Caco-2 (cell line): ENCODE data around the gene ZNF226. TPM values are rescaled to one million over a fixed set of nuclear protein-coding genes. Genes with fewer than 3 reads are reported as not detected.
"Not testable (repeated sequence)": the region's sequence is repeated elsewhere in the genome, so short reads cannot be mapped to it uniquely, and the experiment has no call there.

Experiments
- BruUV-seq: library from RNA; stranded (reverse); fragments of 400-500 nt; replicated peaks from 2 replicates; lab custom pipeline; 2021; lab: Mats Ljungman, UMichigan
- CTCF ChIA-PET: fragments of 300-600 bp; sonication (Branson Sonifier 250); formaldehyde crosslinking; loops from one replicate; lab custom pipeline; 2022; ENCODE audit warnings: antibody characterized with exemption; lab: Charles Lee
- POLR2A ChIA-PET: fragments of 300-600 bp; sonication (Branson Sonifier 250); formaldehyde crosslinking; loops from one replicate; lab custom pipeline; 2022; ENCODE audit warnings: antibody characterized with exemption; lab: Charles Lee
- DNase-seq, 2 experiments: peaks; one replicate each; pipeline versions ENCODE4 v3.0.0 to v3.0.0-alpha.2; 2020 to 2022
- H3K27me3 ChIP-seq: replicated peaks from 2 replicates; pipeline ENCODE4 v1.6.0; 2011; ENCODE audit warnings: low read length; ENCODE audit not compliant: control insufficient read depth, insufficient read depth
- H3K36me3 ChIP-seq: 2 replicates; pipeline ENCODE4 v1.5.1; 2011; ENCODE audit warnings: low read length; ENCODE audit not compliant: control insufficient read depth, insufficient read depth
- H3K4me1 ChIP-seq: fragments of 250-450 bp; sonication (Bioruptor Pico); 2 replicates; pipeline ENCODE4 v1.5.1; 2020; ENCODE audit warnings: mild to moderate bottlenecking
- H3K4me3 ChIP-seq: 2 replicates; pipeline ENCODE4 v1.5.1; 2011; ENCODE audit warnings: low read depth, mild to moderate bottlenecking, control low read depth, low read length
- H3K9me3 ChIP-seq: fragments of 250-450 bp; sonication (Bioruptor Pico); 2 replicates; pipeline ENCODE4 v1.5.1; 2020; ENCODE audit warnings: mild to moderate bottlenecking, moderate library complexity
- H3K27ac Mint-ChIP-seq: one replicate; pipeline ENCODE4 v1.8.0; 2022; ENCODE audit warnings: mixed read lengths; ENCODE audit not compliant: unreplicated experiment
- H3K27me3 Mint-ChIP-seq: one replicate; pipeline ENCODE4 v1.8.0; 2022; ENCODE audit warnings: mixed read lengths; ENCODE audit not compliant: insufficient read depth, unreplicated experiment
- H3K36me3 Mint-ChIP-seq: one replicate; pipeline ENCODE4 v1.8.0; 2022; ENCODE audit warnings: mild to moderate bottlenecking, mixed read lengths; ENCODE audit not compliant: insufficient read depth, unreplicated experiment
- H3K4me1 Mint-ChIP-seq: one replicate; pipeline ENCODE4 v1.8.0; 2022; ENCODE audit warnings: low read depth, mixed read lengths; ENCODE audit not compliant: unreplicated experiment
- H3K4me3 Mint-ChIP-seq: one replicate; pipeline ENCODE4 v1.8.0; 2022; ENCODE audit warnings: mild to moderate bottlenecking, moderate library complexity, mixed read lengths; ENCODE audit not compliant: unreplicated experiment
- H3K9me3 Mint-ChIP-seq: one replicate; pipeline ENCODE4 v1.8.0; 2022; ENCODE audit warnings: mixed read lengths; ENCODE audit not compliant: unreplicated experiment
- intact Hi-C: fragments of 100-400 bp; cut with micrococcal nuclease; formaldehyde crosslinking; loops from one replicate; pipeline ENCODE4 v1.10.0; 2022; ENCODE audit not compliant: unreplicated experiment
- total RNA-seq: library from RNA; stranded (reverse); gene quantifications from 2 replicates; pipeline ENCODE4 v1.2.3, GENCODE V29; 2022
- TF ChIP-seq, protein P1 (sequence below), 2 experiments: fragments of 200-600 bp in 1 of 2; IDR thresholded peaks; 1 replicate in 1 of 2; 2 replicates in 1 of 2; pipeline versions ENCODE4 v1.5.1 to v1.8.0; 2011 to 2022; ENCODE audit warnings: antibody characterized with exemption in 1 of 2, control low read depth in 1 of 2, inconsistent platforms in 1 of 2, low read depth in 1 of 2, low read length in 1 of 2, mild to moderate bottlenecking in 1 of 2, moderate library complexity in 1 of 2; ENCODE audit not compliant: insufficient read depth in 1 of 2, severe bottlenecking in 1 of 2, unreplicated experiment in 1 of 2

Gene ZNF226
- total RNA-seq, 1 experiment from 2014 or later = 28.0 TPM

DNA sequence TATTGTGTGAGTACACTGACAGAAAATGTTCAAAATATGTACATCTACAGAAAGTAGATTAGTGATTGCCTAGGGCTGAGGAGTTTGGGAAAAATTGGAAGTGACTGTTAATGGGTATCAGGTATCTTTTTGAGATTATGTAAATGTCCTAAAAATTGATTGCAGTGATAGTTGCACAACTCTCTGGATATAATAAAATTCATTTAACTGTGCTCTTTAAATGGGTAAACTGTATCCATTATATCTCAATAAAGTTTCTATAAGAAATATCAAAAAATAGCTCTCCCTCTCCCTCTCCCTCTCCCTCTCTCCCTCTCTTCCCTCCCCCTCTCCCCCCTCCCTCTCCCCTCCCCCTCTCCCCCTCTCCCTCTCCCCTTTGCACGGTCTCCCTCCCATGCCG, 38.1 kb downstream of the ZNF226 start:
- intact Hi-C loops = no loop called here
- peaks cover 39% of the 10 kb centered on the region for H3K9me3 Mint-ChIP-seq
- DNase-seq = no peak

DNA sequence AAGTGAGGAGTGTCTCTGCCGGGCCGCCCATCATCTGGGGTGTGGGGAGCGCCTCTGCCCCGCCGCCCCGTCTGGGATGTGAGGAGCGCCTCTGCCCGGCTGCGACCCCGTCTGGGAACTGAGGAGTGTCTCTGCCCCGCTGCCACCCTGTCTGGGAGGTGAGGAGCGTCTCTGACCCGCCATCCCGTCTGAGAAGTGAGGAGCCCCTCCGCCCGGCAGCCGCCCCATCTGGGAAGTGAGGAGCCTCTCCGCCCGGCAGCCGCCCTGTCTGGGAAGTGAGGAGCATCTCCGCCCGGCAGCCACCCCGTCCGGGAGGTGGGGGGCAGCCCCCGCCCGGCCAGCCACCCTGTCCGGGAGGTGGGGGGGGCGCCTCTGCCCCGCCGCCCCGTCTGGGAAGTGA, 39.0 kb downstream of the ZNF226 start:
- BruUV-seq, H3K4me3 ChIP-seq, intact Hi-C loops, H3K4me3 Mint-ChIP-seq, H3K4me1 ChIP-seq, POLR2A ChIA-PET, H3K27me3 ChIP-seq, H3K36me3 Mint-ChIP-seq, CTCF ChIA-PET, H3K4me1 Mint-ChIP-seq, H3K27ac Mint-ChIP-seq, H3K36me3 ChIP-seq, H3K27me3 Mint-ChIP-seq, DNase-seq, H3K9me3 ChIP-seq: not testable (repeated sequence)
- H3K9me3 Mint-ChIP-seq = peaks cover 39% of the 10 kb centered on the region

More for the DNA sequence above, 38.1 kb downstream of the ZNF226 start:
- Histone ChIP-seq H3K27me3 (no peaks in the 10 kb centered on the region), H3K4me1 (no peaks in the 10 kb centered on the region), H3K36me3 (no peaks in the 10 kb centered on the region), H3K9me3 (peaks cover 7% of the 10 kb centered on the region; the same call in 1 of the 2 replicates), H3K4me3 (no peak overlapping the region)
- Mint-ChIP-seq H3K4me3 (no peak overlapping the region), H3K27ac (no peak overlapping the region), H3K36me3 (peaks cover 7% of the 10 kb centered on the region), H3K27me3 (peaks cover 6% of the 10 kb centered on the region), H3K4me1 (peaks cover 6% of the 10 kb centered on the region)
- ChIA-PET POLR2A (no interaction called here), CTCF (no interaction called here)
- TF ChIP-seq, protein P1, sequence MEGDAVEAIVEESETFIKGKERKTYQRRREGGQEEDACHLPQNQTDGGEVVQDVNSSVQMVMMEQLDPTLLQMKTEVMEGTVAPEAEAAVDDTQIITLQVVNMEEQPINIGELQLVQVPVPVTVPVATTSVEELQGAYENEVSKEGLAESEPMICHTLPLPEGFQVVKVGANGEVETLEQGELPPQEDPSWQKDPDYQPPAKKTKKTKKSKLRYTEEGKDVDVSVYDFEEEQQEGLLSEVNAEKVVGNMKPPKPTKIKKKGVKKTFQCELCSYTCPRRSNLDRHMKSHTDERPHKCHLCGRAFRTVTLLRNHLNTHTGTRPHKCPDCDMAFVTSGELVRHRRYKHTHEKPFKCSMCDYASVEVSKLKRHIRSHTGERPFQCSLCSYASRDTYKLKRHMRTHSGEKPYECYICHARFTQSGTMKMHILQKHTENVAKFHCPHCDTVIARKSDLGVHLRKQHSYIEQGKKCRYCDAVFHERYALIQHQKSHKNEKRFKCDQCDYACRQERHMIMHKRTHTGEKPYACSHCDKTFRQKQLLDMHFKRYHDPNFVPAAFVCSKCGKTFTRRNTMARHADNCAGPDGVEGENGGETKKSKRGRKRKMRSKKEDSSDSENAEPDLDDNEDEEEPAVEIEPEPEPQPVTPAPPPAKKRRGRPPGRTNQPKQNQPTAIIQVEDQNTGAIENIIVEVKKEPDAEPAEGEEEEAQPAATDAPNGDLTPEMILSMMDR (IDR thresholded peaks at IDR 0.05; ENCODE audit: insufficient read depth in 1 of 2, low read depth in 1 of 2, low read length in 1 of 2, severe bottlenecking in 1 of 2, unreplicated experiment in 1 of 2) = no peak
- no TSS peak for BruUV-seq

DNA sequence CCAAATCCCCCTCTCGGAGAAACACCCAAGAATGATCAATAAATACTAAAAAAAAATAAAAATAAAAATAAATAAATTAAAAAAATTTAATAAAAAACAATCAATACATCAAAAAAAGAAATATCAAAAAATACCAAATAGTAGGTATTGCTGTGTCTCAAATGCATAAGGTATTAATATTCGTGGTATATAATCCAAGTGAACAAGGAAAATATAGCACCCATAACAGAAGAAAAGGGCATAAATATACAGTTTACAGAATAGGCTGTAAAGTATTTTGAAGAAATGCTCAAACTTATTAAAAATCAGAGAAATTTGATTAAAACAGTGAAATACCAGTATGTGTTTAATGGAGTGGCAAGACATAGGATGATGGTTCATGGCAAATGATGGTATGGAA, 39.9 kb downstream of the ZNF226 start:
- peaks cover 7% of the 10 kb centered on the region for H3K36me3 Mint-ChIP-seq
- TF ChIP-seq, protein P1 (IDR thresholded peaks at IDR 0.05; ENCODE audit: insufficient read depth in 1 of 2, low read depth in 1 of 2, low read length in 1 of 2, severe bottlenecking in 1 of 2, unreplicated experiment in 1 of 2) = no peak
- no TSS peak for BruUV-seq
- no peaks in the 10 kb centered on the region for H3K36me3 ChIP-seq
- DNase-seq = no peak
- H3K4me3 ChIP-seq = no peak overlapping the region
- no peaks in the 10 kb centered on the region for H3K4me1 ChIP-seq
- peaks cover 2% of the 10 kb centered on the region for H3K27me3 Mint-ChIP-seq
- POLR2A ChIA-PET = no interaction called here
- H3K4me3 Mint-ChIP-seq = no peak overlapping the region
- H3K27ac Mint-ChIP-seq = no peak overlapping the region
- H3K4me1 Mint-ChIP-seq = peaks cover 6% of the 10 kb centered on the region
- H3K9me3 Mint-ChIP-seq = peaks cover 39% of the 10 kb centered on the region
- CTCF ChIA-PET = no interaction called here
- intact Hi-C loops = loop anchor here (5.0 kb wide), 1 partner anchor 112 kb away; the partner anchor contains the start of gene ZNF224
- H3K27me3 ChIP-seq = no peaks in the 10 kb centered on the region
- peaks cover 7% of the 10 kb centered on the region; the same call in 1 of the 2 replicates for H3K9me3 ChIP-seq
